HG03108 (cell line): ENCODE data around the gene ELFN2.
"Not testable (repeated sequence)": the region's sequence is repeated elsewhere in the genome, so short reads cannot be mapped to it uniquely, and the experiment has no call there.

Experiments used
- ATAC-seq: cut with Tn5 transposase; IDR thresholded peaks from one replicate; pipeline ENCODE4 v1.9.1; 2021; ENCODE audit warnings: moderate library complexity; ENCODE audit not compliant: unreplicated experiment

ELFN2 gene, protein sequence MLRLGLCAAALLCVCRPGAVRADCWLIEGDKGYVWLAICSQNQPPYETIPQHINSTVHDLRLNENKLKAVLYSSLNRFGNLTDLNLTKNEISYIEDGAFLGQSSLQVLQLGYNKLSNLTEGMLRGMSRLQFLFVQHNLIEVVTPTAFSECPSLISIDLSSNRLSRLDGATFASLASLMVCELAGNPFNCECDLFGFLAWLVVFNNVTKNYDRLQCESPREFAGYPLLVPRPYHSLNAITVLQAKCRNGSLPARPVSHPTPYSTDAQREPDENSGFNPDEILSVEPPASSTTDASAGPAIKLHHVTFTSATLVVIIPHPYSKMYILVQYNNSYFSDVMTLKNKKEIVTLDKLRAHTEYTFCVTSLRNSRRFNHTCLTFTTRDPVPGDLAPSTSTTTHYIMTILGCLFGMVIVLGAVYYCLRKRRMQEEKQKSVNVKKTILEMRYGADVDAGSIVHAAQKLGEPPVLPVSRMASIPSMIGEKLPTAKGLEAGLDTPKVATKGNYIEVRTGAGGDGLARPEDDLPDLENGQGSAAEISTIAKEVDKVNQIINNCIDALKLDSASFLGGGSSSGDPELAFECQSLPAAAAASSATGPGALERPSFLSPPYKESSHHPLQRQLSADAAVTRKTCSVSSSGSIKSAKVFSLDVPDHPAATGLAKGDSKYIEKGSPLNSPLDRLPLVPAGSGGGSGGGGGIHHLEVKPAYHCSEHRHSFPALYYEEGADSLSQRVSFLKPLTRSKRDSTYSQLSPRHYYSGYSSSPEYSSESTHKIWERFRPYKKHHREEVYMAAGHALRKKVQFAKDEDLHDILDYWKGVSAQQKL

DNA sequence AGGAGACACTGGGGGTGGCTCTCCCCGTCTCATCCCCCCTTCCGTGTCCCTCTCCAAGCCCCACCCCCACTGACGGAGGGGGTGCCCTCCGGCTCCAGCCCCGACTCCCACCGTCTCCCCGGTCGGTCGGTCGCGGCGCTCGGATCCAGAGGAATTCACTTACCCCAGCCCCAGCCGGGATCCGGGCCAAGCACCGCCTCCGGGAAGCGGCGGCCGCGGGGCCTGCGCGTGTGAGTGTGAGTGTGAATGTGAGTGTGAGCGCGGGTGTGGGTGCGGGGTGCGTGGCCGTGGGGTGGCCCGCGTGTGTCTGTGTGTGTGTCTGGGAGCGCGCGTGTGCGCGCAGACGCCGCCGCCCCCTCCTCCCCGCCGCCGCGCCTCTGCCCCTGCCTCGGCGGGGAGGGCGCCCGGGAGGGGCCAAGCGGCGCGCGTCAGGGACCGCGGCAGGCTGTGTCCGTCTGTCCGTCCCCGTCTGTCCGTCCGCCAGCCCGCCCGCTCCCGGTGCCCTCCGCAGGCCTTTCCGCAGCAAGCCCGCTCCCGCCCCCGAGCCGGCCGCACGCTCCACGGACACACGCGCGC is at the start of gene ELFN2:
TSS of gene ELFN2 (minus strand) at position 345 of the 576 bp plus-strand sequence. CDS start 51,945 bp downstream, outside the sequence.
- ATAC-seq, result no peak

DNA sequence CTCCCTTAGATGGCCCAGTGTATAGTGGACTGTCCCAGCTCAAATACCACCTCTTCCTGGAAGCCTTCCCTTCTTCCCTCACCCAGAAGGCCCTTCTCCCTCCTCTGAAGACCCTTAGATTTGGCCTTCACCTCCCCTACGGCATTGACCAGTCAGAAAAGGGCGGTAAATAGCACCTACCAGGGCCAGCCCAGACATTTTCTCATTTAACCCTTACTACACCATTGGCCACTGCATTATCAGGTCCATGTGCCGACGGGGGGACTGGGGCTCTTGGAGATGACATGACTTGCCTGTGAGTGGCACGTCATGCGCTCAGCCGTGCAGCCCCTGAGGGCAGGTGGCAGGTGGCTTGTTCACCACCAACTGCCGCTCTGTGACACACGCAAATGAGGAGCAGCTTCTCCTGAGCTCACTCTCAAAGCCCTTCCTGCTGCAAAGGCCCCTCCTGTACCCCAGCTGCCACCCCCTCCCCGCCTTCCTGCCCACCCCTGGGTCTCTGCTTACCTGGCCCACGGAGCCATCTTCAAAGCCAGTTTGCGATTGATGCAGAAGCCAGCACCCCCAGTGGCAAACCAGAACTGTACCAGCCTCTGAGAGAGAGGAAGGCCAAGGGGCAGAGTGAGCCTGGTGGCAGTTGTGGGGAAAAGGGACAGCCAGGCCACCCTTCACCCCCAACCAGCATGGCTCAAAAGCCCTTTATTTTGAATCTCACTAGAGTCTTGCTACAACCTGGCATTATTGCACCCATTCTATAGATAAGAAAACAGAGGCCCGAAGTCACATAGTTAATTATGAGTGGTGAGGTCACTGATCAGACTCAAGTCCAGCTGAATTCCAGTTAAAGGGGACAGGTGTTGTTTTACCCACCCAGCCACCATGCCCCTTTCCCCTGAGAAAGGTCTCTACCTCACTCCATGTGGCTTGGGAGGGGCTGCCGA is 49.4 kb upstream of the ELFN2 start:
- no peak for ATAC-seq

DNA sequence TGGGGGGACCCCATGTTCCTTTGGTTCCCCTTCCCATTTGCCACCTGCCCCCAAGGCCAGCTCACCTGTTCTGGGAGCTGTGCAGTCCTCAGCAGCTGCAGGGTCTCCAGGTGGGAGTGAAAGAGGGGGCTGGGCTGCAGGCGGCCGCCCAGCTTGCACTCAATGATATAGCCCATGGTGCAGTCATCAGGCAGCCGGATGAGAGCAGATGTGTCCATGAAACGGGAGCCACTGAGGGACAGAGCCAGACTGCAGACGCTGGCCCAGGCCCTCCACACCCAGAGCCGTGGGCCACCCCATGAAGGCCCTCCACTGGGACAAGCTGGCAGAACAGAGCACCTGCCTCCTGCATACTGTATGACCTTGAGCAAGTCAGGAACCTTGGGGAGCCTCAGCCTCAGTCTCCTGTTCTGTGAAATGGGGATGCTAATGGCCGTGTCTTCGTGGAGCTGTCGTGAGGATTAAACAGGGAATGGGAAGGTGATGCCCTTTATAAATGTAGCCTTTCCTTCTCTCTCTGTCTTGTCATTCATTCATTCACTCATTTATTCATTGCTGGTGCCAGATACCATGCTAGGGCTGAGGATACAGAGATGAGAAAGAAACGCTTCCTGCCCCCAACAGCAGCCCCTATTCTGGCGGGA is 47.3 kb upstream of the ELFN2 start:
- ATAC-seq, result no peak

DNA sequence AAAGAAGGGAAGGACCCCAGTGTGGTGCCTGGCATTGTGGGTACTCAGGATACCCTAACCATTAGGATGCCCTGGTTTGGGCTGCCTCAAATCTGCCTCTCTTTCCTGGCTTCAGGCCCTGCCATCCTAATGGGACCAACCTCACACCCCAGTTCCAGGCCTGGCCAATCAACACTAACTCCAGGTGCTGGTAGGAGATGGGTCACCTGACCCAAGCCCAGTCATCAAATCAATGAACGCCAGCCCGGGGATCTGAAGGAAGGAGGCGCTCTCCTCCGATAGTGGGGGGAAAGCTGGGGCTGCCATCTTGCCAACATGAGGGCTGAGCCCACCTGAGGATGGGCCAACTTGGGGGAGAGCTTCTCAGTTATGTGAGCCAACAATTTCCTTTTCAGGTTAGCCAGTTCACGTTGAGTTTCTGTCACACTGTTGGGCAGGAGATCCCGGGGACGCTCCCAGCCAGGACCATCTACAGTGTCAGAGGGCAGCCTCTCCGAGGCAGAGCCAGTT is 46.2 kb upstream of the ELFN2 start:
- no peak for ATAC-seq

DNA sequence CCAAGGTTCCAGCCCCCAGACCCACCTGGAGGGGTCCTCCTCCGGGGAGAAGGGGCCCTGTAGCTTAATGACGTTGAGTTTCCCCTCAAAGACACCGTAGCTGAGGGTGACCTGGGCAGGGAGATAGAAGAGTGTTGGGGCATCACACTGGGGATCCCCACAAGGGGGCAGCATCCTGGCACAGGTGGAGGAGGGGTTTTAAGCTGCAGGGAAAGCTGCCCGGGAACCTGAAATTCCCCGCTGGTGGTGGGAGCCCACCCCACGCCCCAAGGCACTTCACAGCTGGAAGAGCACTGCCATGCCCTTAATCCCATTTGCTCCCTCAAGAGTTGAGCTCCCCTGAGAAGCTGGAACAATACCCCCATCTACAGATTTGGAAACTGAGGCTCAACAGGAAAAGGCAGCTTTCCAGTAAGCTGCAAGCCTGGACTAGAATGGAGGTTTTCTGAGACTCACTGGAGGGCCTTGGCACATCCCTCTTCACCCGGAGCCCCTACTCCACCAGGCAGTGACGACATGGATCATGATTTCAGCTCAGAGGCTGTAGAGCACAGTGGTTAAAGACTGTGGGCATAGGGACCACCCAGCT is 45.2 kb upstream of the ELFN2 start:
- ATAC-seq, result no peak

DNA sequence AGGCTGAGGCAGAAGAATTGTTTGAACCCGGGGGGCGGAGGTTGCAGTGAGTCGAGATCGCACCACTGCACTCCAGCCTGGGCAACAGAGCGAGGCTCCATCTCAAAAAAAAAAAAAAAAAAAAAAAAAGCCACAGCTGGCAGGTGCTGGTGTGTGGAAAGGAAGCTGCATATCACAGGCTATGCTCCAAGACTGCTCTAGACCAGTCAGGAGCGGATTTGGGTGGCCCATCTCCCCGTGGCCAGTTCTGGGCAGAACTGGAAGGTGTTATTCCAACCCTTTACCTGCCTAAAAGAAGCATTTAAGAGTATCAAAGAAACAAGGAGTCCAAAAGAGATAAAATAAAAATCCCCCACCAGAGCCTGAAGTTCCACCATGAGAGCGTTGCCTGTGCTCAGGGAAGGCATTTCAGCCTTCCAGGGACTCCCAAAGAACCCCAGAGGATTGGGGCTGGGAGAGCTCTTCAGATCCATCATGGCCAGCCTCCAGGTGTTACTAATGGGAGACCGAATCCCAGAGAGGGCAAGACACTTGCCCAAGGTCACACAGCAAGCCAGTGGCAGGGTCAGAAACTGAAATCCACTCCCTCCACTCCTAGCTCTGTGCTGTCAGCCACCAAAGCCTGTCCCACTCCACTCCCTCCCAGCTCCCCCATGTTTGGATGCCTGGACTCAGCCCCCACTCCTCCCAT is 44.6 kb upstream of the ELFN2 start:
- ATAC-seq, result no peak

DNA sequence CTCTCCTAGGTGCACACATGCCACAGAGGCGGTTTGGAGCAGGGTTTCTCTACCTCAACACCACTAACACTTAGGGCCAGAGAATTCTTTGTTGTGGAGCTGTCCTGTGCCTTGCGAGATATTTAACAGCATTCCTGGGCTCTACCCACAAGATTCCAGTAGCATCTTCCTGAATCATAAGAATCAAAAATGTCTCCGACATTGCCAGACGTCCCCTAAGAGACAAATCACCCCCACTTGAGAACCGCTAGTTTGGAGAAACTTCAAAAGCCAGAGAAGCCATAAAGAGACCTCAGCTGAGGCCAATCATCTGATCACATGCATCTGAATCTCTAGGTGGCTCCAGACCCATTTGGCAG is 42.8 kb upstream of the ELFN2 start:
- no peak for ATAC-seq

DNA sequence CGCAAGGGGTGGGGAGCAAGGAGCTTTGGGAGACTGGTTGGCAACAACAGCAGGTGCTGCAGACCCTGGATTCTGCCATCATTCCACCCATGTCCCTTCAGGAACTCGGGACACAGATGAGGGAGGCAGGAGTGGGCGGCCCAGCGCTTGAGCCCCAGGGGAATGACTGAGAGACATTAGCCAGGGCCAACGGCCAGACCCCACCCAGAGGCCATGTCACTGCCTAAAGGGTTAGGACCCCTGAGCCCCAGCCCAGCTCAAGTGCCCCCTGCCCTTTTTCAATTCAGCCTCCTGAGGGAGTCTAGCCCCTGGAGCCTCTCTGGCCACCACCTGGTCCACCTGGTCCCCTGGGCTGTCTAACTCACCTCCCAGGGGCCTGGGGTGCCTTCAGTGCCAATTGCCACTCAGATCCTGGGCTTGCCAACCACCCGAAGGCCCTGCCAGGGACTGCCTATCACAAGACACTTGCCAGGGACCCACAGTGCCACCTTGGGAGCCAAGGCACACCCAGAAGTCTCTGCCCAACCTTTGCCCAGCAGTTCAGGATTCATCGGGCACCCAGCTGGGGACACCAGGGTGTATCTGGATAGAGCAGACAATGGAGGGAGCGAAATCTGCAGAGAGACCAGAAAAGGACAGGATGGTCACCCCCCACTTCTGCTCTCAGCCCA is 42.3 kb upstream of the ELFN2 start:
- ATAC-seq, result no peak

DNA sequence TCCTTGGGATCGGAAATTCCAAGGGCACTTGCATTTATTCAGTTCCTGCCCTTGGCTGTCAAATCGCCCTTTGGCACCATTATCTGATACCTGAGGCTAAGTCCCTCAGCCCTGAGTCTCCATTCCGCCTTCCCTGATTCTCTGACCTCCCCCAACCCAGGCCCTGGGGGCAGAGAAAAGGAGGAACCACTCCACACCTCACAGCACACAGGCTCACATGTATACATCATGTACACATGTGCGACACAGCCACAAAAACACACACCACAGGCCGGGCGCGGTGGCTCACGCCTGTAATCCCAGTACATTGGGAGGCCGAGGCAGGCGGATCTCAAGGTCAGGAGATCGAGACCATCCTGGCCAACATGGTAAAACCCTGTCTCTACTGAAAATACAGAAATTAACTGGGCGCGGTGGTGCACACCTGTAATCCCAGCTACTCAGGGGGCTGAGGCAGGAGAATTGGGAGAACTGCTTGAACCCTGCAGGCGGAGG is 41.0 kb upstream of the ELFN2 start:
- not testable (repeated sequence) for ATAC-seq

DNA sequence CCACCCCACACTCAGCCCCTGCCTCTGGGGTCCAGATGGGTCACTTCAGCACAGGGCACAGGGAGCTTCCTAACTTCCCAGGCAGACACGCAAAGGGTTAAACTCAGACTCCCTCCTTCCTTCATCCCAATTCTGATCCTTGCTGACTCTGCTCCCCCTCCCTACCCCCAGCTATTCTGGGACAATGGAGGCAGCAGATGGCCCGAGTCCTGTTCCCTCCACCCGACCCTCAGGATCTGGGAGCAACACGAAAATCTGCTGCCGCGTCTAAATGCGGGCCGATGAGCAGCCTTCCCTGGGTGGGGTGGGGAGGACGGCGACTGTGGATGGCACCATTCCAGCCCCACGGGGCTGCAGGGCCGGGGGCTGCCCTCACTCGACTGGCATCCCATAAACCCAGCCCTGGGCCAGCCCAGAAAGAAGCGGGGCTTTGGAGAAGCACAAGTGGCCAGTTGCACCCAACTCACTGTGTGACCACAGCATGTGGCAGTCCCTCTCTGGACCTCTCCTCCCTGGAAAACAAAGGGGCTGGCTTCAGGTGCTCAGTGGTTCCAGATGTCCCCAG is 40.2 kb upstream of the ELFN2 start:
- no peak for ATAC-seq

DNA sequence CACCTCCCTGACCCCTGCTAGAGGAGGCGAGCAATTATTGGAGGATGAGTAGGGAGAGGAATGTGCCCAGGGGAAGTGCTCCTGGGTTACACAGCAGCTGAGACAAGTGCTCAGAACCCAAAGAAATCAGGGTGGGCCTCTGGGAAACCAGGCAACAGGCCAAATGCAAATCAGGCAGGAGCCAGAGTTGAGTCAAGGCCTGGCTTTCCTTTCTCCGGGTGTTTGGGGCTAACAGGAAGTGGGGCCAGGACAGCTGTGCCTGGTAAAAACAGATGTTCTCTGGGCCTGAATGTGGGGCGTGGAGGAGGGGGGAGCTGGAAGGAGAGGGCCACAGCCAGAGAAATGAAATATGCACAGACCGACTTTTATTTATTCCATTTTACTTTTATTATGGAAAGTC is 36.9 kb upstream of the ELFN2 start:
- no peak for ATAC-seq

DNA sequence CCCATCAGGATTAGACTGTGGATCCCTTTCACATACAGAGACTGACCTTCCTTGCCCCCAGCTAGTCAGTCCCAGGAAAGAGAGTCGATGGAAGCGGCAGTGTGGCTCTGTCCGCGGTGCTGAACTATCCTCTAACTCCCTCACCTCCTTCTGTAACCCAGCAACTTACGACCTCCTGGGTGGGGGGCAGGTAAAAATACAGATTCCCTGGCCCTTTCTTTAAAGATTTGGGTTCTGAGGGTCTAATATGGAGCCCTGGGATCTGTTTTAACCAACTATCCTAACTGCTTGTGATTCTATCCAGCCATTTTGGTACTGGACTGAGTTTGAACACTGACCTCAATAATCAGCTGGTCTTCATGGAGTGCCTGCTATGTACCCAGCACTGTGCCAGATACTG is 35.7 kb upstream of the ELFN2 start:
- no peak for ATAC-seq

DNA sequence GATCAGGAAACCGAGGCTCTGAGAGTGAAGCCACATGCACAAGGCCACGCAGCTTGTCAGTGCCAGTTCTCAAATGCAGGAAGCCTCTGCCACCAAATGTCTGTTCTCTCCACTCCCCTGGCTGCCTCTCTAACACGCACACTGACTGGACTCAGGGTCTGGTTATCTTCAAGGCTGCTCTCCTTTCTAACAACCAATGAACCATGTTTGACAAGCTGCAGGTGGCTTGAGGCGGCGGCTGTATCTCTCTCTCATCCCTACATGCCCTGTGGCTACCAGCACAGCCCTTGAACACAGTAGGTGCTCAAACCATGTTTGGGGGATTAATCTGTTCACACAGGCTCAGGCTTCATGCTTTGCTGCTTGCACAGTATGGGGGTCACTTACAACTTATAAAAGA is 35.2 kb upstream of the ELFN2 start:
- no peak for ATAC-seq

DNA sequence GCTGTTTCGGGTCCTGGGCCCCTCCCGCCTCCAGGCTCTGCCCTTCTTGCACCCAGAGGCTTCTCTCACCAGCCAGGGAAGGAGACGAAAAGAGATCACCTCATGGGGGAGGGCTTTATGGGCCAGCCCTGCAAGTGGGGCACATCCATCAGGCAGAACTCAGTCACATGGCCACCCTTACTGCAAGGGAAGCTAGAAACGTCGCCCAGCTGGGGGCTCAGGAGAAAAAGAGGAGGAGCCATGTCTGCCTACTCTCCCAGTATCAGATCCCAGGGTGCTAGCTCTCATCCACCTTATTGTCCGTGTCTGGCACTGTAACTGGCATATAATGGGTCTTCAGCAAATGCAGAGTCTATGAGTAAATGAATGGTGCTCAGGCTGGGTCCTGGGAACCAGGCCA is 34.7 kb upstream of the ELFN2 start:
- no peak for ATAC-seq

DNA sequence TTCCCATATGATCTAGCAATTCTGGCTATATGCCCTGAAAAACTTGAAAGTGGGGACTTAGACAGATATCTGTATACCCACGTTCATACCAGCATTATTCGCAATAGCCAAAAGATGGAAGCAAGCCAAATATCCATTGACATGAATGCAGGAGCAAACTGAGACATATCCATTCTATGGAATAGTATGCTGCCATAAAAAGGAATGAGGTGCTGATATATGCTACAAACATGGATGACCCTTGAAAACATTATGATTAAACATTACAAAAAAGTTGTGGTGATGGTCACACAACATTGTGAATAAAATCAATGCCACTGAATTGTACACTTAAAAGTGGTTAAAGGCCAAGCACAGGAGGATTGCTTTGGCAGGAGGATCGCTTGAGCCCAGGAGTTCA is 33.4 kb upstream of the ELFN2 start:
- ATAC-seq, result no peak

DNA sequence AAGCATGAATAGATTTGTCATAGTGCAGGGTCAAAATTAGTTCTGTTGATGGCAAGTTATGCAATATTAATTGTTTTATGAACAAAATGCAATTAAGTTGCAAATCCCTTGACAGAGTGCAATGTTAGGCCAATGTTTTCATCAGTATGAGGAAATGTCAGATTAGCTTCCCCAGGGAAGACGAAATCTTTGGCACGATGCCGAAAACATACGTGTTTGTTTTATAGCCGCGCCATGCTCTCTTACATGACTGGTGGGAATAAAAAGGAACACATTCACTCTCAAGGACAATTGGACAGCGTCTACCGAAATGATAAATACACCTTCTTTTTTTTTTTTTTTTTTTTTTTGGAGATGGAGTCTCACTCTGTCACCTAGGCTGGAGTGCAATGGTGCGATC is 31.9 kb upstream of the ELFN2 start:
- no peak for ATAC-seq

DNA sequence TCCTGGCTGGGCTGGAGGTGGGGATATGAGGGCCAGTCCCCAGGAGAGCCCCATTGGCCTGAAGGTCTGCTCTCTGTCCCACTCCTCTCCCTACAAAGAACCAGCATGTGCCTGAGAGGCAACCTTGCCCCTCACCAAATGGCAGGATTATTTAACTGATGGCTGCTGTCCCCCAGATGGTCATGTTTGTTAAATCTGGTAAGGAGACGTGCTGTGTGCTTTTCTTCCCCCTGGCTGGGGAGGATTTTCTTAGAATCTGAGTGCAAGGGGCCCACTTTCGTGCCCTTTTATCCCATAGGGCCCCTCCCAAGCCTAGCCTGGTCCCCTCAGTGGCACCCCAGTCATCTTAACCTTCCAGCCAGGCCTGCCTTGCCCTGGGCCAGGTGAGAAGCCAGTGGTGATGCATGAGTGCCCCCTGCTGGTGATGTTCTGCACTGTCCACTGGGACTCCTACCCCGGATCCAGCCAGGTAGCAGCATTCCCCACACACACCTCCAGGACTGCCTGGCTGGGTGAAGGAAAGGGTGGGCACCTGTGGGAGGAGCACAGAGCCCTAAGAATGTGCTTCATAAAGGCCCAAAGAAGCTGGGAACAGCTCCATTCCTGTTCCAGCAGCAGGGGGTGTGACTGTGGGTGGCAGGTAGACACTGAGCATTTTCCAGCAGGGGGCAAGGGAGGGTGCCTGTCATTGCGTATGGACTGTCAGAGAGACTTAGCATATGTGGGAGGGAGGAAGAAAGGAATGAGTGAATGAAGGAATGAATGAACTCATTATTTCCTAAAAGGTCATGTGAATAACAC is 30.0 kb upstream of the ELFN2 start:
- no peak for ATAC-seq
